ENCODE data around the gene TNFRSF8.

Gene TNFRSF8

DNA sequence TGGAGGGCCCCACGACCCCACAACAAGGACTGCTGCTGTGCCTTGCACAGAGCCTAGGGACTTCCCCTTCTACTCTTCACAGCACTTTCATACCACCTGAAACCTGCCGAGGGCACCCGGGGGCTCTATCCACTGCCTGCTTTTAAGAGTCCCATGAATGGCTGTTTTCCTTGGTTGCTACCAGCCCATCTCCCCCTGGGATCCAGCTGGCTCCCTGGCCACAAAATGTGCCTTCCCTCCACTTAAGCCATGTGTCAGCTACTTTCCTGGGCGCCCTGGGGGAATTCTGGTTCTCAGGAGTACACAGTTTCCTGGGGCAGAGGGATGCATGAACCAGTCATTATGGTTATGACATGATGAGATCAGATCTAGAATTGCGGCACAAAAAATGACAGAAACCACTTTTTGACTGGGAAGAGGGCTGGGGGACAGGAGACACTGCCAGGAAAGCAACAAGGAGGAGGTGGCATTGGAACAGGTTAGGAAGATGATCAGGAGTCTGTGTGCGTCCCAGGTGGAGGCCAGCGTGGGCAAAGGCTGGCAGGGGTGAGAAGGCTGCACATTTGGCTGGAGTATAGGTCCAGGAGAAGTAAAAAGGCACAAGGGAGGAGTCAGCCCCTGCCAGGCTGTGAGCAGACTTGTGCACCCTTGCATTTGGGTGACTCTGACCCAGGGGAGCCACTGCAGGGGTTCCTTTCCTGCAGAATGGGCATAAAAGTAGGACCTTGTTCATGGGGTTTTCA lies 3.2 kb upstream of the TNFRSF8 start:
- FAIRE-seq (no peak), DNase-seq (ENCODE audit: insufficient read length, low spot score) (no peak)

DNA sequence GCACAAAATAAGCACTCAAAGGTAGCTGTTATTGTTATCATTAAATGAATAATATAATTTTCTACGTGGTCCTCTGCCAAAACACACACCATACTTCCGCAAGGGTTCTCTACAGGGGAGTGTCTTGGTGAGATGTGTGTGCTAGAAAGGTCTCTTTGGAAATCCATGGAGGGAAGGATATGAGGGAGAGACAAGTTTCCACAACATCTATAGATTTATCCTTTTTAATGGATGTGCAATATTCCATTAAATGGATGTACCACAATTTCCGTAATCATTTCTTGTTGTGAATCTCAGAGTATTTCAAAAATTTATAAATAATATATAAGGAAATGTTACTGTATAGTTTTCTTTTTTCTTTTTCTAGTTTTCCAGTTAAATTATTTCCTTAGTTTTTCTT lies 2.6 kb upstream of the TNFRSF8 start:
- FAIRE-seq: no peak
- DNase-seq (ENCODE audit: insufficient read length, low spot score): no peak

DNA sequence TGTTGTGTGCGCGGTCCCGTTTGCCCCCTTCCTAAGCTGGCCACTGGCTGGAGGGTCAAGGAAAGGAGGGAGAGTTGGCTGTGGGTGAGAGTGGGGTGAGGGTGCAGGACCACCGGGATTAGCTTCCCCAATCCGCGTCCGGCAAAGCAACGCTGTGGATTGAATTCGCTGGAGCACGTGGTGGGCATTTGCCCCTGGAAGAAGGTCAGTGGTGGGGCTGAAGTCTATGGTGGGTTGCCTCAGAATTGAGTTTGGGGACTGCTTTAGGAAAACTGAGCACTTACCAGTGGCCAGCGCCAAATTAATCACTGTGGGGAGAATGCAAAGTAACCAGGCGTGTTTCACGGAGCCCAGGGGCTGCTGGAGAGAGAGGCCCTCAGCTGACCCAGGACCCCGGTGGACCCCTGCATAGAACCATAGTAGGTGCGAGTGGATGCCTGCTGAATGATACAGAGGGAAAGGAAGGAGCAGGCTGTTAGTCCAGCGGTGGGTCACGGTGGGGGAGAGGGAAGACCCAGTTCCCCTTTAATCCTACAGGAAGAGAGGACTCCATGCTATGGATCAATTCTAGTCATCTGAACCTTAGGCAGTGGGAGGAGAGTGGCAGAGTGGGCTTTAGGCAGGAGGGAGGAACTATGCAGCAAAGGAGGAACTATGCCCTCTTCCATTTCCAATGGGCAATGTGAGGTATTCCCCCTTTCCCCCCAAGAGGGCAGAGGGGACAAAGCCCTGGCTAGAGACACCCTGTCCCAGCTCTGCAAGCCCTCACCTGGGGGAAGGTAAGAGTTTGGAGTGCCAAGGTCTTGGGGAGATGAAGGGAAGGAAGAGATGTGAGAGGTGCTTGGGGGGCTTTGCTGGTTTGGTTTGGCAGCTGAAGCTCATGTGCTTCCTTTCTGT lies 1.2 kb downstream of the TNFRSF8 start:
- DNase-seq (ENCODE audit: insufficient read length, low spot score) (no peak), FAIRE-seq (no peak)

DNA sequence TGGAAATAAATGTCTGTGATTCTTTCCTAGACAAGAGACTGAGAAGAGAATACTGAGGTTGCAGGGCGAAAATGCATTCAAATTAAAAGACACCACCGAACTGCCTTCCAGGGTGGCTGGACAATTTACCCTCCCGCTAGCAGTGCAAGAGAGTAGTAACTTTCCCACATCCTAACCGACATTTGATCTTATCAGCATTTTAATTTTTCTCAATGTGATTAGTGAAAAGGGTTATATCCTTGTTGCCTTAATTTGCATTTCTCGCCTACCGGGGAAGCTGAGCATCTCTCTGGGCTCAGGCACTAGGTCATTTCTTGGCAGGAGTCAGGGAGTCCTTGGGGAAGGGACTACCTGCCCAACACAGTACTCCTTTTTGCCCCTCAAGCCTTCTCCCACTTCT lies 2.8 kb downstream of the TNFRSF8 start:
- DNase-seq (ENCODE audit: insufficient read length, low spot score) (no peak), FAIRE-seq (no peak)

DNA sequence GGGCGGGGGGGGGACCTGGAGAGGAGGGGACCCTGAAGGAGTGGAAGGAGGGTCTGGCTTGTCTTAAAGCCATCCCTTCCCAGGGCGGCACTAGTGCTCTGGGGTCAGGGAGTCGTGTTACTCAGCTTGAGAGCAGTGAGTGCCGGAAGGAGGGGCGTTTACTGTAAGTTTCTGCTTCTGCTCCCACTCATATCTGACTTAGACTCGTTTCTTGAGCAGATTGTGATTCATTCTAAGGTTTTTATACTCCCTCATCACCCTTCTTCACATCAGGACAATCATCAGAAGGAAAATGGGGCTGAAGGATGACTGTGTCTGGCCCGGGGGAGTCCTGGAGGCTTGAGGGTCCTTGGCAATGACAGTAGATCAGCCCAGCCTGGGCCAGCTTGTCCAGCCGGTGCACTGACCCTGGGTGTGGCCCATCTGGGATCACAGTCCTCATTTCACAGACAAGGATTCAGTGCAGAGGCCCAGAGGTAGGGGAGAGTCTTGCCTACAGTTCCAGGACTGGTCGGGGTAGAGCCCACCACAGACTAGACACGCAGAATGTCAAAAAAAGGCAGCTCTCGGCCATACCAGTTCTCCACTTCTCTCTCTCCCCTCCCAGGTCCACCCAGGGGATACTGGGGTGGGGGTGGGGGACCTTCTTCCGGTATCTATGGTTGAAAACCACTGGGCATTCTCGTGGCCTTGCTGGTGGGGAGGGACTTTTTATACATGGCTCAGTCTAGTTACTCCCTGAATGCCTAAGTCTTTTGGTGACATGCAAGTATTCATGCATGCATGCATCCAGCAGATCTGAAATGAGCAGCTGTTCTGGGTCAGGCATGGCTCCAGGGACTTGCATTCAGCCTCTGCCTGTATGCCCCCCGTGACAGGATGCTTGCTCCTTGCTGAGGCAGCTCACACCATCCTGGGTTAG lies 5.1 kb downstream of the TNFRSF8 start:
- FAIRE-seq: peak; percentile 52
- peak; percentile 64 for DNase-seq (ENCODE audit: insufficient read length, low spot score)

DNA sequence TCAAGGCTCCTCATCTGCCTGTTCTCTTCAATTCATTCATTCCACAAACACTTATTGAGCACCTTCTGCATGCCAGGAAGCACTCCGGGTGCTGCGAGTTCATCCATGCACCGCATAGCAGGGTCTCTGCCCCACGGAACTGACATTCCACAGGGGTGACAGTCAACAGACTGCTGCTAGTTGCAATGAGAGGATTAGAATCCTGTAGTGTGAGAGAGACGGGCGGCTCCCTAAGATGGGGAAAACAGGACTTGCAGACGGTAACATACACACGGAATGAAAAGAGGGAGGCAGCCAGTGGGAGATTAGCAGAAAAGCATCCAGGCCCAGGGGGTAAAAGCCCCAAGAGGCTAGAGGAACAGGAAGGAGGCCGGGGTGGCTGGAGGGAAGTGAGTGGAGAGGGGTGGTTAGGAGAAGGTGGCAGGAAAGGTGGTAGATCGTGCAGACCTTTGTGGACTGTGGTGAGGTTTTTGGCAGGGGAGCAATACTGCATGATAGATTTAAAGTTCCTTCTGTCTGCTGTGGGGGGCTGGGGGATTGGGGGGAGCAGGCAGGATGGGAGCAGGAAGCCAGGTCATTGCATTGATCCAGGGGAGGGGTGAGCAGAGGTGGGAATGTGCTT lies 6.6 kb downstream of the TNFRSF8 start:
- FAIRE-seq (peak; percentile 4), DNase-seq (ENCODE audit: insufficient read length, low spot score) (no peak)

DNA sequence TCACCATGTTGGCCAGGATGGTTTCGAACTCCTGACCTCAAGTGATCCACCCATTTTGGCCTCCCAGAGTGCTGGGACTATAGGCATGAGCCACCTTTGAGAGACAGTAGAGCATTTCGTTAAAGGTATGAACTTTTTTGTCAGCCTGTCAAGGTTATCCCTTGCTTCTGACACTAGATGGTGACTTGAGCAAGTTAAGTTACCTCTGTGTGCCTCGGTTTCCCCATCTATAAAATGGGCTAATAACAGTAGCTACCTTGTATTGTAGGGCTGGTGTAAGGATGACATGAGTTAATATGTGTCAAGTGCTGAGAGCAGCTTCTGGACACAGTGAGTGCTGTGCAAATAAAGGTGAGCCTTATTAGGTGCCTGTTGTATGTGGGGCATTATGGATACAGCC lies 8.8 kb downstream of the TNFRSF8 start:
- no peak for DNase-seq (ENCODE audit: insufficient read length, low spot score)
- FAIRE-seq: peak; percentile 49

DNA sequence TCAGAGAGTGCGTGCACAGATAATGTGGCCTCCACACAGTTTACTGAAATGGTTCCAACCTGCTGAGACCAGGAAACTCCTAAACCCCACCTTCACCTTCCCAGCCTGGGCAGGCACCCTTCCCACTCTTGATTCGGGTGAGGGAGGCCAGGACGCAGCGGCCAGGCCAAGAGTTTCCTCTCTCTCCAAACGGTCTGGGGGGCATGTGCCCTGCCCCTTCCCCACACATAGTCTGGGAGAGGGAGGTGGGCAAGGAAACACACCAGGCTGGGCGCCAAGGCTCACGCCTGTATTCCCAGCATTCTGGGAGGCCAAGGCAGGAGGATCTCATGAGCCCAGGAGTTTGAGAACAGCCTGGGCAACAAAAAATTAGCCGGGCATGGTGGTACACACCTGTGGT lies 9.6 kb downstream of the TNFRSF8 start:
- DNase-seq (ENCODE audit: insufficient read length, low spot score) (no peak), FAIRE-seq (no peak)

DNA sequence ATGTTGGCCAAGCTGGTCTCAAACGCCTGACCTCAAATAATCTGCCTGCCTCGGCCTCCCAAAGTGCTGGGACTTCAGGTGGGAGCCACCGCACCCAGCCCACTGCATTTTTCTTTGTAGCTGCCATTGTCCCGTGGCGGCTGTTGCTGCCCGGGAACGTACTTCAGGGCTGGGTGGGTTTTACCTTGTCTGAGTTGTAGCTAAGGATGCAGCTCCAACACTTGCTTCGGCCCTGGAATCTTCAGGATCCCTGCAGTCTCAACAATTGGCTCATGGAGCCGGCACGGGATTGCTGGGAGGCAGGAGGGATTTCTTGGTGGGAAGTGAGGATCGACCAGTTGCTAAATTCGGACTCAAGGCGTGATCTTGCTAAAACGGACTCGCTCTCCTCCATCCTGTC lies 10.7 kb downstream of the TNFRSF8 start:
- DNase-seq (ENCODE audit: insufficient read length, low spot score) (no peak), FAIRE-seq (no peak)

DNA sequence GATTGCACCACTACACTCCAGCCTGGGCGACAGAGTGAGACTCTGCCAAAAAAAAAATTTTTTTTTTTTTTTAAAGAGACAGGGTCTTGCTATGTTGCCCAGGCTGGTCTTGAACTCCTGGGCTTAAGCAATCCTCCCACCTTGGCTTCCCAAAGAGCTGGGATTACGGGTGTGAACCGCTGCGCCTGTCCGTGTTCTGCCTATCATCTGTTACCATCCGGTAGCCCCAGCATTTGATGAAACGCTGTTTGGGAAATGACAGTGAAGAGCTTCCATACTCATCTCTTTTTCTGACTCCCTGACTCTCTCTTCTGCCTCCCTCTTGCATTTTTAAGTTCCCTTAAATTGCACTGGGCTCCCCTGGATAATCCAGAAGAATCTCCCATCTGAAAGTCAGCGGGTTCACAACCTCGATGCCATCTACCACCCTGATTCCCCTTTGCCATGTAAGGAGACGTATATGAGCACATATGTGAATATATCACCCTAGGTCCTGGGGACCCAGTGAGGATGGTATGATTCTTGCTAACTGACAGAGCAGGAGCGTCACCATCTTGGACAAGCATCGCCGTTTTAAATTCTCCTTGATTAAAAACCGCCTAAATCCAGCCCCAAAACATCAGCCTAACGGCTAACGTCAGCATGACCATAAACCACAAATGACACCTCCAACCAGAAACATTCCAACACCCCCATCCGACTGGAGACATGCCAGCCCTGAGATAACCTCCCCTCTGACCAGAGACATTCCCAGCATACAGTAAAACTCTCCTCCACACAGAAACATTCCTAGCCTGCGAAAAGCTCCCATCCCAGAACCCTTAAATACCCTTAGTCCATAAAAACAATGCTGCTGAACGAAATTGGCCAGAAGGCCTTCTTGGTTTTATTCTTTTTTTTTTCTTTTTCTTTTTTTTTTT lies 12.4 kb downstream of the TNFRSF8 start:
- peak; percentile 36 for DNase-seq (ENCODE audit: insufficient read length, low spot score)
- peak; percentile 23 for FAIRE-seq

DNA sequence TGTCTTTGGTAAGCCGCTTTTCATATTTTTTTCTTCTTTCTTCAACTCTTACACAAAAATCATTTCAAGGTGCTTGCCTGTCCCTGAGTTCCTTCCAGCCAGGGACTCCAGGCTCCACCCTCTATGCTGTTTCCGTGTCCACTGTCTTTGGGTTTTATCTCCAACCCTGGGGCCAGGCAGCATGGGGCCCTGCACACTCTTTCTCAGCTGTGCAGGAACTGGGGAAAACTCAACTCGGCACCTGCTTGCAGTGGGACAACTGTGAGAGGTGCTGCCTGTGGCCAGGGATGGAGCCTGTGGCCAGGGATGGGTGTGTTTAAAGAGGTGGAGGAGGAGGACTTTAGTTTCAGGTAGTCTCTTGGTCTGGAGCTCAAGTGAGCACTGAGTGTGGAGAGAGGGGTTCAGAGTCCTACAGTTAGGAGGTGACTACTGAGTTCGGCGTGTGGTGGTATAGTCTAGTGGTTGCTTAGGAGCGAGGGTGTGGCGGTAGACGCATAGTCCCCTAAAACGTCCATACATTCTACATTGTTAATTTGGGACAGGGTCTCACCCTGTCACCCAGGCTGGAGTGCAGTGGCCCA lies 13.4 kb downstream of the TNFRSF8 start:
- DNase-seq (ENCODE audit: insufficient read length, low spot score) (no peak), FAIRE-seq (no peak)

DNA sequence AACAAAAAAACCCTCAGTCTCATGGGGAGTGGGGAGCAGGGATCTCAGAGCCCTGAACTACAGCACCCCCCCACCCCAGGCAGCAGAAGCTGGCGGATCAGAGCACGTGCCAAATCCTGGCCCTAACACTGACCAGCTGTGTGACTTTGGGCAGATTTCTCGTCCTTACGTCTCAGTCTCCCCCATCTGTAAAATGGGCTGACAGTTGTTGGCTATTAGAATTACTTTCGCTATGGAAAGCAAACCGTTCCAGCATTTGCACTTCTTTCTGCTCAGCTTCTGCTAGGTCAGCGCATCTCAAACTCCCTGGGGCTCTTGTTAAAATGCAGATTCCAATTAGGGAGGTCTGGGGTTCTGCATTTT lies 15.5 kb downstream of the TNFRSF8 start:
- DNase-seq (ENCODE audit: insufficient read length, low spot score) (no peak), FAIRE-seq (no peak)

DNA sequence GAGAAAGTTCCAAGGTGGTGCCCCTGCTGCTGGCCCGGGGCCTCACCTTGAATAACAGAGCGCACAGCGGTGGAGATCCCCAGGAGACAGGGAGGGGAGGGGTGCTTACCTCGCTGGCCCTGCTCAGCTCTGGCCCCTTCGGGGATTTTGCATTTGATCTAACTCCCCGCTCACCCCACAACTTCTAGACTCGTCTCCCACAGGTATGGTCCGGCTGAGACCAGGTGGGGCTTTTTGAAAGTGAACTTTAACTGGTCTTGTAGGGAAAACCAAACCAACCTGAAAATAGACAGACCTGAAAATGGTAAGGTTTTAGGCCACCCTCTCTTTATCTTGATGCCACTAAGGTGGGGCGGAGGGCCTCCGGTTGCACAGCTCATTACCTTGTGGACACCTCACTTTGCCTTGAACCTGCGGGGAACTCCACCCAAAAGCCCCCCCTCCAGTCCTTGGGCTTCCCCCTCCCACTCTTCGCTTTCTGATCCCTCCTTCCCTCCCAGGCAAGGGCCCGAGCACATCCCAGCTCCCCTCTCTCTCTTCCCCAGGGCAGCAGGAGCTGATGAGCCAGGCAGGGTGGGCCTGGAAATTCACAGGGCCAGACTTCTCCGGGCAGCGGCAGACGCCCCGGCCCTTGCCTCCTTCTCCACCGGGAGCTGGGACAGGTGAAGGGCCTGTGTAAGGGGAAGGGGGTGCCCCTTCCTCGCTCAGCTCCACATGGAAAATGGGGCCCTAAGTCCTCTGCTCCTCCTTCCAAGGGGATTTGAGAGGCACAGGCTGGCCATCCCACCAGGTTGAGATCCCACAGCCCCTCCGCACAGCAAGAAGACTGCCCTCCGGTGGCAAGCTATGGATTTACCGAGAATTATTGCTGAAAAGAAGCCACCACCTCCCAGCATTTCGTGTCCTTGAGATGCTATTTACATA lies 16.1 kb downstream of the TNFRSF8 start:
- peak; percentile 64 for DNase-seq (ENCODE audit: insufficient read length, low spot score)
- no peak for FAIRE-seq

DNA sequence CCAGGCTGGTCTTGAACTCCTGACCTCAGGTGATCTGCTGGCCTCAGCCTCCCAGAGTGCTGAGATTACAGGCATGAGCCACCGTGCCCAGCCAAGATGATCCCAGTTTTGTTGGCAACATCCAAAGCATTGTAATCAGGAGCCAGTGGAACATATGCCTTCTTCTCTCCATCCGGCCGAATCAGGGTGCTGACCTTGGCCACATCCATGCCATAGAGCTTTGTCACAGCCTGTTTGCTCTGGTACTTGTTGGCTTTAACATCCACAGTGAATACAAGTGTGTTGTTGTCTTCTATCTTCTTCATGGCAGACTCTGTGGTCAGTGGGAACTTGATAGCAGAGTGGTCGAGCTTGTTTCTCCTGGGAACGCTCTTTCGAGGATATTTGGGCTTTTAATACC lies 17.1 kb downstream of the TNFRSF8 start:
- DNase-seq (ENCODE audit: insufficient read length, low spot score) (no peak), FAIRE-seq (no peak)

DNA sequence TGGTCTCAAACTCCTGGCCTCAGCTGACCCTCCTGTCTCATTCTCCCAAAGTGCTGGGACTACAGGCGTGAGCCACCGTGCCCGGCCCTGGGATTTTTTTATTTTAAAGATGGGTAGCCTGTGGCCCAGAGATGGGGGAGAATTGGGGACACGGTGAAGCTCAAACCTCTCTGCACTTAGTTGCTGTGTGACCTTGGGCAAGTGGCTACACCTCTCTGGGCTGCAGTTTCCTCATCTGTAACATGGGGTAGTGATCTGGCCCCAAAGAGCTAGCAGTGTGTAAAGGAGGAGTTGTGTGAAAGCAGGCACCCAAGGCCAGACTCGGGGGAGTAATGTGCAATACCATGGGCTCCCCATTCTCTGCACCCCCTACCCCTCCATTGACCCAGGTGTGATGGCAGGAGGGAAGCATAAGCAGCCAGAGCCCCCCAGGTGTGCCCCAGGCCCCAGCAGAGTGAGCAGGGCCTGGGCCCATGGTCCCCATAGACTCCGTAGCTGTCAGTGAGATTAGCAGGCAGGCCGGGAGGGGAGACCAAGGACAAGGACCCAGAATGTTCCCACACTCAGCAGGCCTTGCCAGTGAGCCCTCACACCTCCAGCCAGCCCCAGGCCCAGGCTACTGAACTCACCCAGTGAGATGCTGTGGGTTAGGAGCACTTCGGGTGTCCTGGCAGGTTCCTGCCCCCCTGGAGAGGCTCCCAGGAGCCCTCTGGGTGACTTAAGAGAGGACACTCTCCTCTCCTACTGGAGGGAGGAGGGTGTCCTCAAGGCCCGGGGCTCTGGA lies 17.9 kb downstream of the TNFRSF8 start:
- FAIRE-seq (no peak), DNase-seq (ENCODE audit: insufficient read length, low spot score) (no peak)

DNA sequence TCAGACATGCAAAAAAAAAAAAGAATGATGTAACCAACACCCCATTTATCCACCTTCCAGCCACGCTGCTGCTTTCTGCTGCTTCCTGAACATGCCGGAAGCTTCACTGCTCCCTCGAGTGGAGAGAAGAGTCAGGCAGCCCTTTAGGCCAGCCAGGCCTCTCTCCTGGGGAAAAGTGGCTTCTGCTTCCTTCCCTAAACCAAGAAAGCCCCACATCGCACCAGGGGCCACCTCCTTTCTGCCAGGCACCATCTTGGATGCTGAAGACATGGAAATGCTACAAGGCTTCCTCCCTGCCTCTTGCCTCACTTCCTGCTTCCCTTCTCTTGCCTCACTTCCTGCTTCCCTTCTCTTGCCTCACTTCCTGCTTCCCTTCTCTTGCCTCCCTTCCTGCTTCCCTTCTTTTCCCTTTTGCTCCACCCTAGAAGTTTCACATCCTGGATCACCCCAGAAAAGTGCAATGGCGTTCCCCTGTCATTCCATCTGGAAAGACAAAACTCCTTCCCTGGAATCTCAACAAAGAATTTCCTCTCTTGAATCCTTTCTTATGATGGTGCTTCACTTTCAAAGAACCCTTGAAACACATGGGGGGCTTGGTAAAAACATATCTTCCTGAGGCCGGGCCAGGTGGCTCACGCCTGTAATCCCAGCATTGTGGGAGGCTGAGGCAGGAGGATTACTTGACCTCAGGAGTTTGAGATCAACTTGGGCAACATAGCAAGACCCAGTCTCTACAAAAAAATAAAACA lies 18.7 kb downstream of the TNFRSF8 start:
- FAIRE-seq: no peak
- DNase-seq (ENCODE audit: insufficient read length, low spot score): no peak

DNA sequence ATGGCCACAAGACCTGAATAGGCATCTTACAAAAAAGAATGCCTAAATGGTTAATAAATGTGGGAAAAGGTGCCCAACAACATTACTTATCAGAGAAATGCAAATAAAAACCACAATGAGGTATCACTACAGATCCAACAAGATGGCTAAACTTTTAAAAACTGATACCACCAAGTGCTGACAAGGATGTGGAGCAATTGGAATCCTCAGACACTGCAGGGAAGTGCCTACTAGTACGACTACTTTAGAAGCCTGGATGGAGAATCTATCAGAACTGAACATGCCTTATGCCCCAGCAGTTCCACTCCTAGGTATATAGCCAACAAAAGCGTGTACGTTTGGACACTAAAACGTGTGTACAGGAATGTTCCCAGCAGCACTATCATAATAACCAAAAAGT lies 19.9 kb downstream of the TNFRSF8 start:
- FAIRE-seq: no peak

More for the DNA sequence above, 19.9 kb downstream of the TNFRSF8 start:
- DNase-seq (ENCODE audit: insufficient read length, low spot score): no peak
